Fibroblast of the aortic adventitia (primary cell): ENCODE results near the gene ZBTB34. TPM values are rescaled to one million over a fixed set of nuclear protein-coding genes. Genes with fewer than 3 reads are reported as not detected.

Source experiments
- DNase-seq: peaks from one replicate; pipeline ENCODE4 v3.0.0-alpha.2; 2010; ENCODE audit warnings: low read depth
- H3K4me3 ChIP-seq: 2 replicates; pipeline ENCODE4 v1.5.1; 2011; ENCODE audit warnings: low read depth, mild to moderate bottlenecking, control low read depth, low read length, moderate library complexity
- CTCF ChIP-seq: IDR thresholded peaks from 2 replicates; pipeline ENCODE4 v1.5.1; 2011; ENCODE audit warnings: mild to moderate bottlenecking, low read length, control low read depth, inconsistent platforms; ENCODE audit not compliant: insufficient read depth
- total RNA-seq: library from RNA; depleted of rRNA; stranded (reverse); fragments of >200 nt; gene quantifications from 2 replicates; pipeline ENCODE4 v1.2.3, GENCODE V29; 2012; ENCODE audit warnings: low replicate concordance

ZBTB34 gene
- total RNA-seq, 1 donor, result 8.8 TPM

- TF ChIP-seq CTCF, result no peak
- DNase-seq, result no peak
These were observed 473 bp downstream of the ZBTB34 start for GRCh38 chr9:126860757-126861466.

GRCh38 chr9:126861707-126862103 lies 1.3 kb downstream of the ZBTB34 start:
- TF ChIP-seq CTCF, result no peak
- H3K4me3 ChIP-seq, result peak overlapping the region; percentile 90
- peak; percentile 66 for DNase-seq

More at GRCh38 chr9:126860757-126861466, 473 bp downstream of the ZBTB34 start:
- H3K4me3 ChIP-seq, result peak overlapping the region; percentile 90

- DNase-seq, result no peak
- H3K4me3 ChIP-seq, result peak overlapping the region; percentile 90
- TF ChIP-seq CTCF, result no peak
These were observed 1.8 kb downstream of the ZBTB34 start for GRCh38 chr9:126862104-126862761.

- no peak overlapping the region for H3K4me3 ChIP-seq
These were observed 4.3 kb downstream of the ZBTB34 start for GRCh38 chr9:126864771-126865170.

GRCh38 chr9:126869368-126869767 lies 8.9 kb downstream of the ZBTB34 start:
- DNase-seq, result no peak
- H3K4me3 ChIP-seq, result no peak overlapping the region
- TF ChIP-seq CTCF, result no peak

More at GRCh38 chr9:126864771-126865170, 4.3 kb downstream of the ZBTB34 start:
- DNase-seq, result no peak
- TF ChIP-seq CTCF, result no peak

- no peak overlapping the region for H3K4me3 ChIP-seq
- no peak for TF ChIP-seq CTCF
These were observed 12.1 kb downstream of the ZBTB34 start for GRCh38 chr9:126872516-126872915.

More at GRCh38 chr9:126872516-126872915, 12.1 kb downstream of the ZBTB34 start:
- DNase-seq, result no peak
